Amygdala (tissue), 56 donors: ENCODE measurements around the gene SH3RF2.

Experiments
- DNase-seq, 56 donors: peaks; one replicate each; lab custom pipeline; 2025; lab: John Stamatoyannopoulos, UW

Gene SH3RF2

DNA sequence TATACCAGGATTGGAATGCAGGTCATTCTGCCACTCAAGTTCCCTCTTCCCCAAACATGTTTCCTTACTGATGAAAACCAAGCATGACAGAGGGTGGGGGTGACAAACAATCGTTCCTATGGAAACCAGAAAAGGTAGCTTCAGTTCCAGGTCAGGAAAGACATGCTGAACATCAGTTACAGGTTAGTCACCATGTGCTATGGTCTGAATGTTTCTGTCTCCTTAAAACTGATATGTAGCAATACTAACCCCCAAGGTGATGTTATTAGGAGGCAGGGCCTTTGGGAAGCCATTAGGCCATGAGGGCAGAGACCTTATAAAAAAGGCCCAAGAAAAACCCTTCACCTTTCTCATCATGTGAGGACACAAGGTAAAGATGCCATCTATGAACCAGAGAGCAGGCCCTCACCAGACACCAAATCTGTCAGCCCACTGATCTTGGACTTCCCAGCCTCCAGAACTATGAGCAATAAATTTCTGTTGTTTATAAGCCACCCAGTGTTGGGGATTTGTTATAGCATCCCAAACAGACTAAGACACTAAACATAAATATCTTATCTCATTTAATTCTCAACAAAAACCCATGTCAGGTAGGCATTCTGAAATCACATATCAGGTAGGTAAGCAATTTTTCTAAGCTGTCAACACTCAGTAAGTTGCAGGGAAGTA, 15.7 kb upstream of the SH3RF2 start:
- no peak for DNase-seq

DNA sequence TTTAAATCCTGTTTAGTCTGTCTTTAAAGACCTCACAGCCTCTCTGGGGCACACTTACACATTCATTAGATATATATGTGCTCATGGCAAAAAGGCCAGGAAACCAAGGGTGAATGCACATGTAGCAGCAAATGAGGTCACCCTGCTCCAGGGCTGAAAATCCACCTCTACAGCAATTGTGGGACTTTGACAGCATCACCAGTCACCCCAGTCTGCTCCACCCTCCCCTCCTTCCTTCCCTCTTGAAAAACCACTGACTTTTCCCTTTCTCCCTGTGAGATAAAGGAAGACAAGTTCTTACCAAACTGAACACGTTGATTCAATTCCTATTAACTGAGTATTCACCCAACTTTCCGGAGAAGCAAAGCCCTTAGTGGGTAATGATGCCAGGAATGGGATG, 15.2 kb upstream of the SH3RF2 start:
- DNase-seq, result no peak

DNA sequence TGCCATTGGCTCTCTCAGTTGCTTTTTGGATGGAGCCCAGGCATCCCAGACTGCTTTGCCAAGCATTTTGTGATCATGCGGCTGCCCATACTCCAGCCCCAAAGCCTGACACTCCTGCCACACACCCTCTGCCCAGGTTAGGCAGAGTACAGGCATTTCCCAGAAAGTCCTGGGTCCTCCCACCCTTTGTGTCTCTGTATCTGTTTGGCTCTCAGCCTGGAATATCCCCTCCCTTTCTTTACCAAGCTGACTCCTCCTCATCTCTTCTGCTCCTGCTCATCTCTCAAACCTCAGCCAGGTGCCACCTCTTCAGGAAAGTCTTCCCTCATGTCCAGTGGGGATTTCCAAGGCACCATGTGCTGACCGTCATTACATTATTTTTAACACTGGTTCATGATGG, 14.3 kb upstream of the SH3RF2 start:
- DNase-seq, result no peak

DNA sequence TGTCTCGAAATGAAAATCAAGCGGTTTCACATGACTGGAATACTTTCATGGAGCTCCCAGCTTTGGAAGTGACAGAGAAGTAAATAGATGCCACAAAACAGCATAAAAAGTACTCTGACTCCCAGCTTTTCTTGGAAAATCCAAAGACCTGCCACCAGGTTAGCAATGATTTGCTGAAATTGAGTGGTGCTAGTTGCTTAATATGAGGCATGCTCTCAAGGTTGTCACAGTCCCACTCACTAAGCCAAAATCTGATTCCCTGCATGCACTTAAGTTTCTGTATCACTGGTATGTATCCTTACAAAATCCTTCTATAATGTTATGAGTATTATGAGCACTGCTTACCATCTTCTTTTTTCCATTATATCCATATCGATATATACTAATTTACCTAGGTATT, 13.0 kb upstream of the SH3RF2 start:
- DNase-seq, result no peak

DNA sequence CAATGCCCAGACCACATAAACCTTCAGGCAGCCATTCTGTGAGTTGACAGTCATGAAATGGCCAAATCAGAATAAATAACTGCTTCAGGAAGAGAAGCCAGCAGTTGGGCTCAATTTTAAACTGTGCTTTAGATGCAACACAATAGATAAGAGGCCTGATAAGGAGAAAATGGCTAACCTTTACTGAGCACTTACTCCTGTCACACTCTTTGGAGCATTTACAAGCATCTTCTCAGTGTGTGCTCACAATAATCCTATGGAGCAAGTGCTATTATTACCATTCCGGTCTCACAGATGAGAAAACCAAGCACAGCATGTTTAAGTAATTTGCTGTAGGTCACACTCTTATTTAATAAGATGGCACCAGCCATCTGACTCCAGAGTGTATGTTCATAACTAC, 11.5 kb upstream of the SH3RF2 start:
- DNase-seq, result no peak

DNA sequence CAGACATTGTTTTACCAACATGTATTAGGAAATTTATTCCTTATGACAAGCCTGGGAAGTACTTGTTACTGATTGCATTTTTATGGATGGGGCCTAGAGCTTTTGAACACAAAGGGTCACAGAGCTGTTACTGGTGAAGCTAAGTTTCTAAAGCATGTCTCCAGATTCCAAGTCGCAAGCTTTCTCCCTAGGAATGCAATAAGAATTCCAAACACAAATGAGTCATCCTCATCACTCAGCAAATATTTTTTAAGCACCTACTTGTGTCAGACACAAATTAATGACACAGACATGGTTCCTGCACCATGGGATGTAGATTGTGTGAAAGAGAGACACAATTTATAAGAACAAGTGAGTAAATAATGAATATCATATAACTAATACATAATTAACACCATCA, 11.0 kb upstream of the SH3RF2 start:
- no peak for DNase-seq

DNA sequence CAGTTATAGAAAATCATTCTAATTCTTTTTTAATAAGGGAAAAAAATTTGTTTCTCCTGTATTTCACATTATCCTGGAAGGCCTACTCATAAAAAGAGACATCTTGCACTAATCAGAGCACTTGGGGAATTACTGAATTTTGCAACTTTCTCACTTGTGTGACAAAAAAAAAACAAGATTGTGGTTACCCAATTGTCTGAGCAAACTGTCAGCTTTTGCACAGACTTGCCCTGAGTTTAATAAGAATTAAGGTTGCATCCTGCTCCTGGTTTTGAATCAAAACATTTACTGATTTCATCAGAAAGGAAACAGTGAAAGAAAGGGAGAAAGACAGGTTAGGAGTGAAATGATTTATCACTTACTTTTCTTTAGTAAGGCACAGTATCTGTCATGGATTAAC, 10.6 kb upstream of the SH3RF2 start:
- DNase-seq, result no peak

DNA sequence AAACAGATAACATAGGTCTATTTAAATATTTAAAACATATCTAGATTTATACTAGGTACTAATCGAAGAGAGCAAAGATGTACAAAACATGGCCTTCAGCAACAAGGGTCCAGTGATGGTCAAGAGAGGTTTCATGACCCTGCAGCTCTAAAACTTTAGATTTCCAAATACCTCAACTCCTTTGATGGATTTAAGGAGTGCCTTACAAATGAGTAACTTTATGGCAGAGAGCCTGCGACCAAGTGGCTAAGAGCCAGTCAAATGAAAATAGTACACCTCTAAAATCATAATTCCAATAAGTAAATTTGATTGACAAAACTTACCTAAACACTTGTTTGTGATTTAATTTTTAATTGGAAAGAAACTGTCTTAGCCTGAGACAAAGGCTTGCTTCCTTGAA, 4.7 kb upstream of the SH3RF2 start:
- DNase-seq, result no peak

DNA sequence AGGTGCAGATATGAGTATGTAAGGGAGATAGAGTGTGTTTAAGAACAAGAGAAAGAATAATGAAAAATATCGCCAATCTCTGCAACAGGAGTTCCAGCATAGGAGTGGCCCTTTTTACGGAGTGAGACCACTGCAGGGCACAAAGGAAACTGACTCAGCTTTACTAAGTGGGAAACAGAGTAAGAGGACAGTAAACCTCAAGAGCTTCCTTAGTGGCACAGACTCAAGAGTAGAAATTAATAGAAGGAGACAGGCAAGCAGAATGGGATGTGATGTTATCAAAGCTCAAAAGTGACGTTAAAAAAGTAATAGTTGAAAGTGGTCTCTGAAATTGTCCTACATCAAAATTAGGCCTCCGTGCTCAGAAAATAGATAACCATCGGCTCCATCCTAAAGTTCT, 2.1 kb upstream of the SH3RF2 start:
- no peak for DNase-seq

DNA sequence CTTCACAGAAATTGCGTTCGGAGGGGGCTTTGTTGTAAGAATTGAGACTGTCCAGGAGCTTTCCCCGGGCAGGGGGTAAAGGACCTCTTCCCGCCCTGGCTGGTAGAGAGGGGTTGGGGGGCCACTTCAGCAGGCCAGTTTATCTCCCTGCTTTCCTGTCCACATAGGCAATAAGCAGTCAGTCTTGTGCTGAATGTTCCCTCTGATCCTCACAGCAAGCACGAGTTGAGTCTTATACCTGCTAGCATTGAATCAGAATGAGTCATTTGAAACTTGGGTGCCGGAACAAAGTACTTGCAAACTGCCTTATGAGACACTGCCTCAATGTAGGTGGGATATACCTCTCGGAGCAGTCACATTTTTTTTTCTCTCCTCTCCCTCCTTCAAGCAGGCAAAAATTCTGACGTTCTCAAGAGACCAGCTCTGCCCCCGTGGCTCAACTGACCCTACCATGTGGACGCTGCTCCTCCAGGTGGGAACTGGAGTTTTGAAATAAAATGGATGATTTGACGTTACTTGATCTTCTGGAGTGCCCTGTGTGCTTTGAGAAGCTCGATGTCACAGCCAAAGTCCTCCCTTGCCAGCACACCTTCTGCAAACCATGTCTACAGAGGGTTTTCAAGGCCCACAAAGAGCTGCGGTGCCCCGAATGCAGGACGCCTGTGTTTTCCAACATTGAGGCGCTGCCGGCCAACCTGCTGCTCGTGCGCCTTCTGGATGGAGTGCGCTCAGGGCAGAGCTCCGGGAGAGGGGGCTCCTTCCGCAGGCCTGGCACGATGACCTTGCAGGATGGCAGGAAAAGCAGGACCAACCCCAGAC, 1.3 kb downstream of the SH3RF2 start:
- peak in 1 of 56 donors; percentile 23 for DNase-seq

DNA sequence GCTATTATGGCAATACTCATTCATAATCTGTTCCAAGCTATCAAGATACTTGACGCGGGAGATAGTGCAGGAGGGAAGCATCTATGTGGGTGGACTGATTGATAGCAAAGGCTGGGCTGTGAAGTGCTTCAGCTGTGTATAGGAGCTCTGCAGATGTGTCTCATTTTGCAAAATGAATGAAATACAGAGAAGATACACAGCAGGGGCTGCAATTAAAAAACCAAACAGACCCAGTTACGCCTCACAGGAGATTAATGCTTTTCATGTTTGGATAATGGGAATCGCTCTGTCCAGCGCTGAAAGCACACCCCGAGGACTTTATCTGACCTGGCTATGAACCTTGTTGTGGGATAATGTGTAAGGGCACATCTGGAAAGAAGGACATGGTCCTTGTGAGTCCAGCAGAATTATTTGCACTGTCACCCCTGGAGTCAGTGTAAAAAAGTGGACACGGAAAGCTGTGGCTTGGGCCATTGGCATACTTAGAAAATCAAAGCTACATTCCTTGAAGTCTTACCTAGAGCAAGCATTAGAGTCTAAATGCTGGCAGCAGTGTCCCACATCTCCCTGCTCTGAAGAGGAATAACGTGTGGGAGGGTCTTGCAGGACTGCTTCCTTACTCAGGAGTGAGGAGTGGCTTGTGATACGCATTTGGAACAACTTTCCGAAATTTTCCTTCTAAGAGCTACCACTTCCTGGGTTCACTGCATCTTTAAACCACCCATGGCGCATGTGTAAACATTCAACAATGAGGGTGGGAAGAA, 2.6 kb downstream of the SH3RF2 start:
- DNase-seq, result peak in 1 of 56 donors; percentile 8

DNA sequence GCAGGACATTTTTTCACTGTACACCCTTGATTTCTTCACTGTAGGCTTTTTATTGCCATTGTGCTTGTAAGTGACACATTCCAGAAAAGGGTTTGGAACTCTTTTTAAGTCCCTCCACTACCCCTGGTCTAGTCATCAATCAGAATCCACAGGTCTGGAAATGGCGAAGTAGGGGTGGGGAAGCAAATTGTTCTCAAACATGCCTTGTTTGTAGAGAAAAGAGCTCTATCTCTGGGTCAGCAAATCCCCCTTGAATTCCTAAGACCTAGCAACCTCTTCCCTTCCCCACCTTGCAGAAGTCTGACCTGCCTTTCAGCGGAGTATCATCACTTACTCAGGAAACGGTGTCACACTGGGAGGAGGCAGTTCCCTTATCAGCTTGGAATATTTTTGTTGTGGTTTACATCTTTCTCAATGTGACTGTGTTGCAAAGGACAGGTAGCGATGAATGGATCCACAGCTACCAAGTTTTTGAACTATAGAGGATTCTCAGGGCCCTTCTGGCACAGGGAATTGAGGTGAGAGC, 3.2 kb downstream of the SH3RF2 start:
- no peak for DNase-seq

DNA sequence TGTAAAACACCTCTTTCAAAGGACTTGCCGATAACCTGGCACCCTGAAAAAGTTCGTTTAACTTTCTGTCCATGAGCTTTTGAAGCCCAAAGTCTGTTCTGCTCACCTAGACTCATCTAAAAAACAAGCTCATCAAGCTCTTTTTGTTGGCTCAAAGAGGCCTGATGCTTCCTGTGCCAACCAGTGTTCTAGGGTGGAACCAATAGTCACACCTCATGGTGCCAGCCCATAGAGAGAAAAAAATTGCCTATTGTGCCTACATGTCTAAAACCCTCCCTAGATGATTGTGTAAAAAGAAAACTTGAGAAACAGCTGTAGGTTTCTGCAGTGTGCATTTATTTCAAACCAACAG, 4.7 kb downstream of the SH3RF2 start:
- DNase-seq, result no peak

DNA sequence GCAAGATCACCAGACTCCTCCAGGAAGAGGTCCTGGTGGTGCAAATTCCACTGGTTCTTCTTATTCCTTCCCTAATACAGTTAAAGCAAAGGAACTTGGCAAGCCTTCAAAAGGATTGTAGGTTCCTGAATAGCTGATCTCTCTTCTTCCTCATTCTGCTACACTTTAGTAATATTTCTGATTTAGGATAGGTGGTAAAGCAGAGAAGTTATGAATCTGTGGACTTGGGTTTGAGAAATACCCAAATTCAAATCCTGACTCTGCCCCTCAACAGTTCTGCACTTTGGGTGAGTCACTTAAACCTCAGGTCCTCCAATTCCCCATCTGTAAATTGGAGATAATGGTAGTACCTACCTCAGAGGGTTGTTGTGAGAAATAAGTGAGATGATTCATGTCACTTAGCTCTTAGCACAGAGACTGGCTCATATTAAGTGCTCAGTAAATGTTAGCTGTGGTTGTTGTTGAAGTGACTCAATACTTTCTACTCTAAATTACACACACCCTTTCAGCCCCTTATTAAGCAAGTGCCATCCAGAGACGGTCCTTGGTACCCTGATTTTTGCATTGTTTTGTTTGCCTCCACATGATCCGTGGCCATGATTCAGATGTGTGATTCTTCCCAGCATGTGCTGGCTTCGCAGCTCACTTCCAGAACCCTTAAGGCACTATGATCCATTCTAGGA, 5.2 kb downstream of the SH3RF2 start:
- DNase-seq, result no peak

DNA sequence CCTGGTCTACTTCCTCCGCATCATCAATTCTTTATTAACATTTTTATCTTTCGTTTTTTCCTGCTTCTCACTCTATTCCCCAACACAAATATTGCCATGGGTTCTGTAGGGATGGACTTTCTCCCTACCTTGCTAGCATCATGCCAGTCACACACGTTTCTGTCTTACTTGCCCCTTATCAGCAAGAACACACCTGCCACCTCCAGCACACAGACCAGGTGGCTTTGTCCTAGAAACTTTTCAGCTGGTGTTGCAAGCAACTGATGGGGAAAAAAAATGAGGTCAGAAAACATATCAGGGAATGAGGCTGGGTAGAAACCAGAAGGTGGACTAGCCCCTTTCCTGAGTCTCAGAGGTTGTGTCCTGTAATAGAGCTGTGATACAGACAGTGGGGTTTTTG, 5.8 kb downstream of the SH3RF2 start:
- no peak for DNase-seq

DNA sequence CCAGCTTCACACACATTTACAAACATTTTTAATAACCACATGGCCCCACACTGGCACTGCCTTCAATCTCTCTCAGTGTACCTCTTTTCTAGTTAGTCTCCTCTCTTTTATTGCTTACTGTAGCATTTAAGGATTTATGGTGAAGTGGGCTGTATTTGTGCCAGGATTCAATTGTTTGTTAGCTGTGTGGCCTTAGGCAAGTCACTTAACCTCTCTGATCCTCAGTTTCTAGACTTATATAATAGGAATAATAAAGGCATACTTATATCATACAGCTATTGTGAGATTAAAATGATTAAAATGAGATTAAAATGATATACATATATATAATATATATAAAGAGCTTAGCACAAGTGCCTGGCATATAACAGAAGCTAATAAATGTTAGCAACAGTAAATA, 6.4 kb downstream of the SH3RF2 start:
- DNase-seq, result no peak

DNA sequence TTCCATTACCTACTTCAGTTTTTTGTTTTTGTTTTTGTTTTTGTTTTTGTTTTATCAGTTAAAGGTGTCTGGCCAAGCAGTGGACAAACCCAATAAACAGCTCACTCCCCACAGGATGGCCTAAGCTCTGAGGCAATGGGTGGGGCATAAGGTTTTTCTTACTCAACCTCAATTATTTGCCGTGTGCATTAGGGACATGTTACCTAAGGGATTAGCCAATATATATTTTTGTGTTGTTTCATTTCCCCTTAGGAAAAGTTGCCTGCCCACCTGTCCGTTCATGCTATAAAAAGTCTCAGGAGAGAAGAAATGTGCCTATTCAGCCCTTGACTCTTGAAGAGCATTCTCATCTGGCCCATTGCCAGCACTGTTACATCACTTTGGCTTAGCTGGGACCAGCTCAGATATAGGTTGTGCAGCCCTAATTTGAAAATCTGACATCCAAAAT, 7.3 kb downstream of the SH3RF2 start:
- DNase-seq, result peak in 1 of 56 donors; percentile 4

DNA sequence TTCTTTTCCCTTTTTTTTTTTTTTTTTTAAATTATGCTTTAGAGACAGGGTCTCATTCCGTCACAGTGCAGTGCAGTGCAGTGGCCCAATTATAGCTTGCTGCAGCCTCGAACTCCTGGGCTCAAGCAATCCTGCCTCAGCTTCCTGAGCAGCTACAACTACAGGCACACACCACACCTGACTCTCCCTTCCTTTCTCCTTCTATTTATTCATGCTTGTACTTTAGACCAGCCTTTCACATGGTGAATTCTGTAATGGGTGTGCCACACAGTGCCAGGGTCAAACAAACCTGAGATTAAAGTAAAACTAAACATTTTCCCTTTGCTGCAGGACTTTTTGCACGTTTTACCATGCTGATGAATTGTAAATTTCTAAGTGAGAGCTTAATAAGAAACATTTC, 8.0 kb downstream of the SH3RF2 start:
- DNase-seq, result no peak

DNA sequence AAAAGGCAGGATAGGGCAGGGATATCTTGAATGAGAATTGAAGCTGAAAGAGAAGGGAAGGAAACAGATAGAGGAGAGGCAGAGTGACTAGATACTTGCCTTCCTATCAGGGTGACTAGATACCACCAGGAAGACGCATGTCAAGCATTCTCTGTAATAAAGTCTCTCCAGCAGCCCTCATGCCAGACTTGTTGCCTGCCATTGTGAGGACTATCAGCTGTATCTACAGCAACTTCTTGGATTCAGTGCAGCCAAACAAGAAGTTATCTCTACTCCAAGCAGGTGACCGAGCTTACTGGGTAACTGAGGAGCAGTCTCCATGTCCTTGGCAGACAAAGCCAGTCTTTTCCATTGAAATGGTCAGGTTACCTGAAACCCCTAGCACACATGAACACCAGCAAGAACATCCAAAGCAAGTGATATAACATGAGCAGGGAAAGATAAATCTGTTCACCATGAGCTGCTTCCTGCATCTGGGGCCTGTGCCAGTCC, 9.3 kb downstream of the SH3RF2 start:
- DNase-seq, result no peak

DNA sequence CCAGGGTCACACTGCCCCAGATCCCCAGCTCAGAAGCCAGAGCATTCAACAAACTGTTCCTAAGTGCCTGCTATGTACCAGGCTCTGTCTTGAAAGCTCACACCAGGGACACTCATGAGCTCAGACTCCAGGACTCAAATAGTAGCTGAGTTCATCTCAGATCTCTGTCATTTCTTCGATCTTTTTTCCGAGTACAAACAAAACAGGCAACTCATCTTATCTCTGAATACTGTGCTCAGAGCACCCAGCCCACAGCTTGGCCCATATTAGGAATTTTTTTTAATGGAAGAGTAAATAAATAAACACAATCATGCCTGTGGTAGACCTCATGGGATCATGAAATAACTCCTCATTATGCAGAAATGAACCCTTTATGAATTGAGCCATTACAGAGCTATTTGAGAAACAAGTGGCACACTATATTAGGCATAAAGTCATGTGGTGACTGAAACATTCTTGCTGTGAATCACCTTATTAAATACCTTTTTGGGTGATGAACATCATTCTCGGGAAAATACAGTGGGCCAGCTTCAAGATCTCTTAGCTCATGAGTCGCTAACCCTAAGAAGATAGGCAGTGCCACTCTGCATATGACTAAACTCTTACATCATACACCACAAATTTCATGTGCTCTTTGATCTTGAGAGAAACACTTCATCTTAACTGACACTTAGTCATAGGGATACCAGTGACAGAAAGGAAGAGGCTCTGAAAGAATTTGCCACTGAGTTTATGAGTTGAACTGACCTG, 9.9 kb downstream of the SH3RF2 start:
- DNase-seq, result no peak
